ENCODE measurements around the gene CNTNAP2.

The CNTNAP2 gene

GRCh38 chr7:146414373-146414772, 297.8 kb downstream of the CNTNAP2 start:
- ChIA-PET POLR2A (no interaction called here), CTCF (no interaction called here)
- Histone ChIP-seq H3K27ac (ENCODE audit: extremely low read depth, low read depth, low read length) (no peak overlapping the region), H3K4me3 (ENCODE audit: low read depth, low read length) (no peak overlapping the region), H3K4me1 (ENCODE audit: control insufficient read depth, insufficient read depth, low read length) (no peaks in the 10 kb centered on the region; the same call in 1 of the 2 replicates), H3K9me3 (ENCODE audit: control insufficient read depth, insufficient read depth, low read depth, low read length) (no peaks in the 10 kb centered on the region), H3K36me3 (ENCODE audit: control insufficient read depth in 2 of 2, insufficient read depth in 1 of 2, low read length in 2 of 2) (no peaks in the 10 kb centered on the region)
- no peak for TF ChIP-seq ZNF10 (tag by site-specific recombination; IDR thresholded peaks at IDR 0.05)
- no peak for TF ChIP-seq ZBTB26 (tag by site-specific recombination; optimal IDR thresholded peaks at IDR 0.05)
- no peak for TF ChIP-seq KLF9 (tag by site-specific recombination; IDR thresholded peaks at IDR 0.05; ENCODE audit: low read depth)
- TF ChIP-seq ZNF623 (tag by site-specific recombination; IDR thresholded peaks at IDR 0.05): no peak
- TF ChIP-seq KLF10 (tag by site-specific recombination; IDR thresholded peaks at IDR 0.05): no peak
- TF ChIP-seq MZF1 (tag by site-specific recombination; IDR thresholded peaks at IDR 0.05; ENCODE audit: borderline replicate concordance): no peak
- TF ChIP-seq OSR2 (tag by site-specific recombination; IDR thresholded peaks at IDR 0.05): no peak
- no peak for TF ChIP-seq ZBTB1 (tag by site-specific recombination; IDR thresholded peaks at IDR 0.05)
- no peak for TF ChIP-seq ZNF341 (tag by site-specific recombination; IDR thresholded peaks at IDR 0.05; ENCODE audit: low read depth)
- TF ChIP-seq ZBTB48 (tag by site-specific recombination; IDR thresholded peaks at IDR 0.05): no peak
- no peak for TF ChIP-seq ZNF530 (tag by site-specific recombination; IDR thresholded peaks at IDR 0.05; ENCODE audit: low read depth)
- no peak for TF ChIP-seq ZNF488 (tag by site-specific recombination; IDR thresholded peaks at IDR 0.05)
- TF ChIP-seq ZNF362 (tag by site-specific recombination; IDR thresholded peaks at IDR 0.05): no peak
- TF ChIP-seq ZBTB11 (tag by site-specific recombination; conservative IDR thresholded peaks at IDR 0.05; ENCODE audit: low read depth): no peak
- no peak for TF ChIP-seq ZNF785 (tag by site-specific recombination; IDR thresholded peaks at IDR 0.05)
- no peak for TF ChIP-seq HOXC10 (CRISPR knock-in tag; IDR thresholded peaks at IDR 0.05)

GRCh38 chr7:146414937-146415336, 298.3 kb downstream of the CNTNAP2 start:
- H3K36me3 ChIP-seq (ENCODE audit: control insufficient read depth in 2 of 2, insufficient read depth in 1 of 2, low read length in 2 of 2): no peaks in the 10 kb centered on the region
- H3K27ac ChIP-seq (ENCODE audit: extremely low read depth, low read depth, low read length): no peak overlapping the region
- H3K9me3 ChIP-seq (ENCODE audit: control insufficient read depth, insufficient read depth, low read depth, low read length): no peaks in the 10 kb centered on the region
- H3K4me3 ChIP-seq (ENCODE audit: low read depth, low read length): no peak overlapping the region
- ChIA-PET CTCF (no interaction called here), POLR2A (no interaction called here)
- H3K4me1 ChIP-seq (ENCODE audit: control insufficient read depth, insufficient read depth, low read length): no peaks in the 10 kb centered on the region; the same call in 1 of the 2 replicates
- TF ChIP-seq ZNF114 (tag by site-specific recombination; IDR thresholded peaks at IDR 0.05) (no peak), ZNF133 (tag by site-specific recombination; IDR thresholded peaks at IDR 0.05) (no peak), ZBTB1 (tag by site-specific recombination; IDR thresholded peaks at IDR 0.05) (no peak), ZBTB44 (tag by site-specific recombination; IDR thresholded peaks at IDR 0.05) (no peak), ZNF19 (tag by site-specific recombination; IDR thresholded peaks at IDR 0.05; ENCODE audit: low read depth) (no peak), ZNF777 (tag by site-specific recombination; IDR thresholded peaks at IDR 0.05; ENCODE audit: borderline replicate concordance) (no peak), KLF9 (tag by site-specific recombination; IDR thresholded peaks at IDR 0.05; ENCODE audit: low read depth) (no peak), ZNF585B (tag by site-specific recombination; IDR thresholded peaks at IDR 0.05) (no peak), HOXC10 (CRISPR knock-in tag; IDR thresholded peaks at IDR 0.05) (no peak), ZSCAN23 (tag by site-specific recombination; IDR thresholded peaks at IDR 0.05) (no peak), SALL2 (tag by site-specific recombination; IDR thresholded peaks at IDR 0.05; ENCODE audit: borderline replicate concordance) (no peak), ZNF664 (tag by site-specific recombination; IDR thresholded peaks at IDR 0.05) (no peak), ZNF202 (tag by site-specific recombination; IDR thresholded peaks at IDR 0.05; ENCODE audit: borderline replicate concordance) (no peak), SCRT2 (tag by site-specific recombination; IDR thresholded peaks at IDR 0.05) (no peak), ZSCAN16 (tag by site-specific recombination; IDR thresholded peaks at IDR 0.05) (no peak), SETDB1 (IDR thresholded peaks at IDR 0.05; ENCODE audit: insufficient read length, low read length) (no peak), YY2 (tag by site-specific recombination; IDR thresholded peaks at IDR 0.05) (no peak)
